ENCODE results near the gene SPESP1.

SPESP1 gene

DNA sequence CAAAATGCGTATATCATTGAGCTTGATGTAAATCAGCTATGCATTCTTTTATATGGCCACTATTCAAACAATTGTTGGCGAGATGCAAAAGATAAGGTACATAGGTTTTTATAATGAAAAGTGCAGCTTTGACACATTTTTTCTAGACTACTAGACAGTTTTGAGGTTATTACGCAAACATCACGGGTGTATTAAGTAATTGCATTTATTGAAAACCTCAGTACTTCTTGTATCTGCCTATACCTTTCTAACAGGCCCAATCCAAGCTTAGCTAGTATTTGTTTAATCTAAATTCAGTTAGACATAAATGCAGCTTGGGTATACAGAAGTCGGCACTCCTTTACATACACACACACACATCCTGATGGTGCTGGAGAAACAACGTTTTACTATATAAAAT is 2.7 kb downstream of the SPESP1 start:
- Histone ChIP-seq H3F3A (ENCODE audit: low read depth) (no peaks in the 10 kb centered on the region), H3K9ac (ENCODE audit: low read depth, low read length, poor library complexity, severe bottlenecking) (no peak overlapping the region), H4K20me1 (ENCODE audit: insufficient read depth, low read length, poor library complexity, severe bottlenecking) (no peaks in the 10 kb centered on the region), H3K9me2 (replicated peaks; ENCODE audit: low read depth, low read length) (no peaks in the 10 kb centered on the region), H2AFZ (ENCODE audit: low read length) (no peak overlapping the region), H3K79me2 (ENCODE audit: insufficient read depth, low read length) (no peaks in the 10 kb centered on the region), H3K36me3 (ENCODE audit: insufficient read depth, low read length) (no peaks in the 10 kb centered on the region), H3K4me2 (ENCODE audit: low read depth, low read length, poor library complexity, severe bottlenecking) (no peak overlapping the region), H3K27me3 (ENCODE audit: insufficient read depth, low read length, poor library complexity, severe bottlenecking) (no peaks in the 10 kb centered on the region), H3K4me1 (ENCODE audit: insufficient read depth, low read length, poor library complexity, severe bottlenecking) (no peaks in the 10 kb centered on the region), H3K9me3 (ENCODE audit: insufficient read depth, low read depth, low read length) (no peaks in the 10 kb centered on the region), H3K4me3 (ENCODE audit: low read length, poor library complexity, severe bottlenecking) (no peak overlapping the region)
- TF ChIP-seq, protein P1, sequence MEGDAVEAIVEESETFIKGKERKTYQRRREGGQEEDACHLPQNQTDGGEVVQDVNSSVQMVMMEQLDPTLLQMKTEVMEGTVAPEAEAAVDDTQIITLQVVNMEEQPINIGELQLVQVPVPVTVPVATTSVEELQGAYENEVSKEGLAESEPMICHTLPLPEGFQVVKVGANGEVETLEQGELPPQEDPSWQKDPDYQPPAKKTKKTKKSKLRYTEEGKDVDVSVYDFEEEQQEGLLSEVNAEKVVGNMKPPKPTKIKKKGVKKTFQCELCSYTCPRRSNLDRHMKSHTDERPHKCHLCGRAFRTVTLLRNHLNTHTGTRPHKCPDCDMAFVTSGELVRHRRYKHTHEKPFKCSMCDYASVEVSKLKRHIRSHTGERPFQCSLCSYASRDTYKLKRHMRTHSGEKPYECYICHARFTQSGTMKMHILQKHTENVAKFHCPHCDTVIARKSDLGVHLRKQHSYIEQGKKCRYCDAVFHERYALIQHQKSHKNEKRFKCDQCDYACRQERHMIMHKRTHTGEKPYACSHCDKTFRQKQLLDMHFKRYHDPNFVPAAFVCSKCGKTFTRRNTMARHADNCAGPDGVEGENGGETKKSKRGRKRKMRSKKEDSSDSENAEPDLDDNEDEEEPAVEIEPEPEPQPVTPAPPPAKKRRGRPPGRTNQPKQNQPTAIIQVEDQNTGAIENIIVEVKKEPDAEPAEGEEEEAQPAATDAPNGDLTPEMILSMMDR (conservative IDR thresholded peaks at IDR 0.05; ENCODE audit: low read length) = no peak
- no peak for TF ChIP-seq EZH2phosphoT487 (IDR thresholded peaks at IDR 0.05; ENCODE audit: borderline replicate concordance)

DNA sequence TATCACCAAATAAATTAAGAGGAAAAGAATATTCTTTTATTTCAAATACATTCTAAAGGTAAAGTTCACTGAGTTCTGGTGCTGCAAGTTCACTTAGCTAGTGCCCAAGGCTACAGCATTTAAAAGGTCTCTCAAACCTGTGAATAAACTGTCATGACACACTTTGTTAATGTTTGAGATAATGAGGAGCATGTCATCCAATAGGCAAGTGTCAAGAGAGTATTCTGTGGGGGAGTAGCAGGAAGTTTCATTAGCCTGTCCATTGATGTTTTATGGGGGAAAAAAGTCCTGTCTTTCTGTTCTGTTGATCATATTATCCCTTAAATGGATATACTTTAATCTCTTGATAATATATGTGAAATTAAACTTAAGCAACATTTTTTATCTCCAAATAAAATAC is 4.0 kb downstream of the SPESP1 start:
- no peaks in the 10 kb centered on the region for H3K79me2 ChIP-seq (ENCODE audit: insufficient read depth, low read length)
- no peaks in the 10 kb centered on the region for H3K27me3 ChIP-seq (ENCODE audit: insufficient read depth, low read length, poor library complexity, severe bottlenecking)
- no peak overlapping the region for H3K4me3 ChIP-seq (ENCODE audit: low read length, poor library complexity, severe bottlenecking)
- H3K9me2 ChIP-seq (replicated peaks; ENCODE audit: low read depth, low read length) = no peaks in the 10 kb centered on the region
- H3K4me2 ChIP-seq (ENCODE audit: low read depth, low read length, poor library complexity, severe bottlenecking) = no peak overlapping the region
- H3F3A ChIP-seq (ENCODE audit: low read depth) = no peaks in the 10 kb centered on the region
- H4K20me1 ChIP-seq (ENCODE audit: insufficient read depth, low read length, poor library complexity, severe bottlenecking) = no peaks in the 10 kb centered on the region
- H2AFZ ChIP-seq (ENCODE audit: low read length) = no peak overlapping the region; the same call in 1 of the 2 replicates
- H3K36me3 ChIP-seq (ENCODE audit: insufficient read depth, low read length) = no peaks in the 10 kb centered on the region
- no peak overlapping the region for H3K9ac ChIP-seq (ENCODE audit: low read depth, low read length, poor library complexity, severe bottlenecking)
- no peaks in the 10 kb centered on the region for H3K4me1 ChIP-seq (ENCODE audit: insufficient read depth, low read length, poor library complexity, severe bottlenecking)
- TF ChIP-seq EZH2phosphoT487 (IDR thresholded peaks at IDR 0.05; ENCODE audit: borderline replicate concordance) = no peak
- TF ChIP-seq, protein P1 (conservative IDR thresholded peaks at IDR 0.05; ENCODE audit: low read length) = no peak
- no peaks in the 10 kb centered on the region for H3K9me3 ChIP-seq (ENCODE audit: insufficient read depth, low read depth, low read length)

DNA sequence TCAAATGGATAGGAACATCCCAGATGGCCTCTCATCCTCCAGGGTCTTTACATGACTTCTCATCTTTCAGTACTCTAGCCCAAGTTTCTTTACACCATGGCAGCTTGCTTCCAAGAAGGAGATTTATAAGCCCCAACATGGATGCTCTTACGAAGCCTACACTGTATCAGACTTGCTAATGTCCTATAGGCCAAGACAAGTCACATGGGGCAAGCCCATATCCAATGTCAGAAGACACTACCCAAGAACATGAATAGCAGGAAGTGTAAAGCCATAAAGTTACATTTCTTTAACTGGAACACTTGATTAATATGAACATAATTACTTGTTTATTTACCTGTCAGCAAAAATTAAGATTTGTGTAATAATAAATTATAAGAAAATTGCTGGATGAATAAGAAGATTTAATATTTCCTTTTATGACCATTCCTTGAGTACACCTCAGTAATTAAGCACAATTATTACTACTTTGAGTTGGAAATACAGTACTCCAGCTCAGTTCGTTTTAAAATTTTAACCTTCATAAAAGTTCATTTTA is 5.1 kb downstream of the SPESP1 start:
- Histone ChIP-seq H3K79me2 (ENCODE audit: insufficient read depth, low read length) (no peaks in the 10 kb centered on the region), H3K4me1 (ENCODE audit: insufficient read depth, low read length, poor library complexity, severe bottlenecking) (no peaks in the 10 kb centered on the region), H3K4me2 (ENCODE audit: low read depth, low read length, poor library complexity, severe bottlenecking) (no peak overlapping the region), H3K27me3 (ENCODE audit: insufficient read depth, low read length, poor library complexity, severe bottlenecking) (no peaks in the 10 kb centered on the region), H3K36me3 (ENCODE audit: insufficient read depth, low read length) (no peaks in the 10 kb centered on the region), H2AFZ (ENCODE audit: low read length) (no peak overlapping the region), H3F3A (ENCODE audit: low read depth) (no peaks in the 10 kb centered on the region), H3K9me3 (ENCODE audit: insufficient read depth, low read depth, low read length) (no peaks in the 10 kb centered on the region), H3K9me2 (replicated peaks; ENCODE audit: low read depth, low read length) (no peaks in the 10 kb centered on the region), H4K20me1 (ENCODE audit: insufficient read depth, low read length, poor library complexity, severe bottlenecking) (no peaks in the 10 kb centered on the region), H3K4me3 (ENCODE audit: low read length, poor library complexity, severe bottlenecking) (no peak overlapping the region), H3K9ac (ENCODE audit: low read depth, low read length, poor library complexity, severe bottlenecking) (no peak overlapping the region)
- TF ChIP-seq, protein P1 (conservative IDR thresholded peaks at IDR 0.05; ENCODE audit: low read length) = no peak
- TF ChIP-seq EZH2phosphoT487 (IDR thresholded peaks at IDR 0.05; ENCODE audit: borderline replicate concordance) = no peak
